ENCODE results near the gene PDE4B.
A peak's percentile ranks its signal among the peaks of the same experiment; 100 is the strongest.
"Not testable (repeated sequence)": the region's sequence is repeated elsewhere in the genome, so short reads cannot be mapped to it uniquely, and the experiment has no call there.

Gene PDE4B

GRCh38 chr1:65953170-65953569 lies 160.5 kb downstream of the PDE4B start:
- no peak for DNase-seq (ENCODE audit: low spot score)

GRCh38 chr1:65955071-65955470 lies 162.4 kb downstream of the PDE4B start:
- no peak for DNase-seq (ENCODE audit: low spot score)

- no peak for DNase-seq (ENCODE audit: low spot score)
Observed at GRCh38 chr1:65955503-65955902, 162.8 kb downstream of the PDE4B start.

- peak; percentile 75 for DNase-seq (ENCODE audit: low spot score)
Observed at GRCh38 chr1:65958561-65959350, 166.1 kb downstream of the PDE4B start.

- DNase-seq (ENCODE audit: low spot score), result no peak
Observed at GRCh38 chr1:65959896-65960567, 167.3 kb downstream of the PDE4B start.

- no peak for DNase-seq (ENCODE audit: low spot score)
Observed at GRCh38 chr1:65963156-65963888, 170.6 kb downstream of the PDE4B start.

GRCh38 chr1:65964123-65964522 lies 171.4 kb downstream of the PDE4B start:
- no peak for DNase-seq (ENCODE audit: low spot score)

- DNase-seq (ENCODE audit: low spot score), result no peak
Observed at GRCh38 chr1:65965112-65965996, 172.7 kb downstream of the PDE4B start.

GRCh38 chr1:65967492-65967891 lies 174.8 kb downstream of the PDE4B start:
- DNase-seq (ENCODE audit: low spot score), result not testable (repeated sequence)

- no peak for DNase-seq (ENCODE audit: low spot score)
Observed at GRCh38 chr1:65971547-65971946, 178.9 kb downstream of the PDE4B start.

GRCh38 chr1:65975708-65976107 lies 183.0 kb downstream of the PDE4B start:
- no peak for DNase-seq (ENCODE audit: low spot score)

GRCh38 chr1:65979136-65980044 lies 186.7 kb downstream of the PDE4B start:
- no peak for DNase-seq (ENCODE audit: low spot score)

GRCh38 chr1:65980237-65980636 lies 187.5 kb downstream of the PDE4B start:
- DNase-seq (ENCODE audit: low spot score), result no peak

- no peak for DNase-seq (ENCODE audit: low spot score)
Observed at GRCh38 chr1:65983500-65983899, 190.8 kb downstream of the PDE4B start.

- no peak for DNase-seq (ENCODE audit: low spot score)
Observed at GRCh38 chr1:65985393-65986066, 192.8 kb downstream of the PDE4B start.

- DNase-seq (ENCODE audit: low spot score), result no peak
Observed at GRCh38 chr1:65986146-65986545, 193.5 kb downstream of the PDE4B start.

- DNase-seq (ENCODE audit: low spot score), result no peak
Observed at GRCh38 chr1:65990161-65990560, 197.5 kb downstream of the PDE4B start.

GRCh38 chr1:65991694-65992093 lies 199.0 kb downstream of the PDE4B start:
- DNase-seq (ENCODE audit: low spot score), result no peak

GRCh38 chr1:65992165-65992821 lies 199.6 kb downstream of the PDE4B start:
- DNase-seq (ENCODE audit: low spot score), result no peak

- no peak for DNase-seq (ENCODE audit: low spot score)
Observed at GRCh38 chr1:65992831-65993271, 200.2 kb downstream of the PDE4B start.

Data from CD4-positive, alpha-beta T cell treated with Interleukin-2 at 100 ng/mL for 4 hours (primary cell).